Measurements from ENCODE around the gene HTR7. TPM values are rescaled to one million over a fixed set of nuclear protein-coding genes. Genes with fewer than 3 reads are reported as not detected.

HTR7 gene
- total and polyA plus RNA-seq, 2 of the 4 experiments (the other 2 are of a cell fraction) = 0.43 to 0.72 TPM

DNA sequence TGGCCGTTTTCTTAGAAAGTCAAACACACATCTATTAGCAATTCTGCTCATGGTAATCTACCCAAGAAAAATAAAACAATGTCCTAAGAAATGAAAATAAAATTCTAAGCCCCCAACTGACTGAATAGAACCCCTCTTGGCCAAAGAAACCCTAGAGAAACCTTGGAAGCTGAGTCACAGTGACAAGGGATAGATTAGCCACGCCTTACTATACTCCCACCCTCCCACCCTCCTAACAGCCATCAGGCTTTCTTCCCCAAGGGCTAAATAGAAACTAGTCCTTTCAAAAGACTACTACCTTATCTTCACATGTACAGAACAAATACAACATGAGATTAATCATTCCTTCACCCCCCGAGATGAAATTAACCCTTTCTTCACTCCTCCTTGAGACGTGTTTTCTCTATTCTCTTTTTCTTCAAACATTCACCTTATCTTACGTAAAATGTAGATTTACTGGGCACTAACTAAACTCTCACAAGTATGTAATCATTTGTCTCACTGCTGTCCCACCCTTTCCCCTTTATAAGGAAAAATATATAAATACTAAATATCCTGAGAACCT is 57.5 kb downstream of the HTR7 start:
- Histone ChIP-seq H2AK9ac (replicated peaks; ENCODE audit: low read depth, low read length, poor library complexity) (no peak overlapping the region), H4K8ac (ENCODE audit: low read depth in 2 of 2, low read length in 2 of 2) (no peak overlapping the region), H4K20me1 (ENCODE audit: insufficient read depth, low read length) (no peaks in the 10 kb centered on the region), H3K4me2 (ENCODE audit: low read depth, low read length) (no peak overlapping the region), H3K4me1 (ENCODE audit: control insufficient read depth, insufficient read depth, low read length) (no peaks in the 10 kb centered on the region), H3K27me3 (ENCODE audit: control insufficient read depth, insufficient read depth, low read length) (no peaks in the 10 kb centered on the region), H3K56ac (ENCODE audit: extremely low read depth, insufficient read depth, low read length) (no peak overlapping the region), H2BK20ac (ENCODE audit: low read depth, low read length) (no peak overlapping the region), H3K79me1 (ENCODE audit: low read depth in 1 of 2, low read length in 2 of 2) (no peaks in the 10 kb centered on the region), H2BK15ac (ENCODE audit: low read depth, low read length) (no peak overlapping the region), H3K9ac (ENCODE audit: low read depth, low read length) (no peak overlapping the region), H2AFZ (replicated peaks; ENCODE audit: low read length, poor library complexity) (no peak overlapping the region), H2BK120ac (ENCODE audit: low read depth, low read length) (no peak overlapping the region), H3K4me3 (ENCODE audit: insufficient read depth, low read depth, low read length) (no peak overlapping the region), H3K18ac (ENCODE audit: low read depth, low read length) (no peak overlapping the region), H3K9me3 (ENCODE audit: control insufficient read depth, insufficient read depth, low read length) (no peaks in the 10 kb centered on the region), H3K23ac (ENCODE audit: low read depth, low read length) (no peak overlapping the region), H3K27ac (ENCODE audit: insufficient read depth, low read length) (no peak overlapping the region), H4K91ac (ENCODE audit: insufficient read depth, low read depth, low read length) (no peak overlapping the region), H3K36me3 (ENCODE audit: control insufficient read depth, insufficient read depth, low read length) (no peaks in the 10 kb centered on the region), H3K9me1 (ENCODE audit: insufficient read depth, low read length) (no peaks in the 10 kb centered on the region), H4K5ac (ENCODE audit: low read depth, low read length) (no peak overlapping the region), H2BK5ac (ENCODE audit: low read depth, low read length, poor library complexity, severe bottlenecking) (no peak overlapping the region), H2AK5ac (ENCODE audit: low read depth, low read length) (no peak overlapping the region), H3K4ac (ENCODE audit: low read depth, low read length) (no peak overlapping the region), H3K14ac (replicated peaks; ENCODE audit: low read depth, low read length) (no peak overlapping the region)
- in situ Hi-C loops (cut with MboI; ENCODE audit: low sequenced_read_pairs) = no loop called here
- no TSS peak for BruUV-seq (replicated peaks)
- DNase-seq (no peak), ATAC-seq (ENCODE audit: low read depth) (no peak)
- WGBS, 2 experiments (ENCODE audit: extremely low coverage in 2 of 2, insufficient read length in 1 of 2) = no CpG with 5 or more reads among the region's 5 CpGs
- dilution Hi-C loops (cut with HindIII; ENCODE audit: low sequenced_read_pairs, unreplicated experiment) = no loop called here
- TF ChIP-seq NFE2L2 (IDR thresholded peaks at IDR 0.05; ENCODE audit: low read depth, low read length) (no peak), MXI1 (IDR thresholded peaks at IDR 0.05; ENCODE audit: borderline replicate concordance, low read depth, low read length) (no peak), SMC3 (IDR thresholded peaks at IDR 0.05; ENCODE audit: low read depth, low read length) (no peak), CEBPB (IDR thresholded peaks at IDR 0.05; ENCODE audit: low read depth, low read length) (no peak), RFX5 (IDR thresholded peaks at IDR 0.05; ENCODE audit: low read depth, low read length) (no peak), BHLHE40 (IDR thresholded peaks at IDR 0.05; ENCODE audit: low read depth, low read length) (no peak), RCOR1 (IDR thresholded peaks at IDR 0.05; ENCODE audit: insufficient replicate concordance, low read length) (no peak)
- TF ChIP-seq, protein P1, sequence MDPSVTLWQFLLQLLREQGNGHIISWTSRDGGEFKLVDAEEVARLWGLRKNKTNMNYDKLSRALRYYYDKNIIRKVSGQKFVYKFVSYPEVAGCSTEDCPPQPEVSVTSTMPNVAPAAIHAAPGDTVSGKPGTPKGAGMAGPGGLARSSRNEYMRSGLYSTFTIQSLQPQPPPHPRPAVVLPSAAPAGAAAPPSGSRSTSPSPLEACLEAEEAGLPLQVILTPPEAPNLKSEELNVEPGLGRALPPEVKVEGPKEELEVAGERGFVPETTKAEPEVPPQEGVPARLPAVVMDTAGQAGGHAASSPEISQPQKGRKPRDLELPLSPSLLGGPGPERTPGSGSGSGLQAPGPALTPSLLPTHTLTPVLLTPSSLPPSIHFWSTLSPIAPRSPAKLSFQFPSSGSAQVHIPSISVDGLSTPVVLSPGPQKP (IDR thresholded peaks at IDR 0.05; ENCODE audit: borderline replicate concordance, low read depth, low read length) = no peak
- TF ChIP-seq, protein P2, sequence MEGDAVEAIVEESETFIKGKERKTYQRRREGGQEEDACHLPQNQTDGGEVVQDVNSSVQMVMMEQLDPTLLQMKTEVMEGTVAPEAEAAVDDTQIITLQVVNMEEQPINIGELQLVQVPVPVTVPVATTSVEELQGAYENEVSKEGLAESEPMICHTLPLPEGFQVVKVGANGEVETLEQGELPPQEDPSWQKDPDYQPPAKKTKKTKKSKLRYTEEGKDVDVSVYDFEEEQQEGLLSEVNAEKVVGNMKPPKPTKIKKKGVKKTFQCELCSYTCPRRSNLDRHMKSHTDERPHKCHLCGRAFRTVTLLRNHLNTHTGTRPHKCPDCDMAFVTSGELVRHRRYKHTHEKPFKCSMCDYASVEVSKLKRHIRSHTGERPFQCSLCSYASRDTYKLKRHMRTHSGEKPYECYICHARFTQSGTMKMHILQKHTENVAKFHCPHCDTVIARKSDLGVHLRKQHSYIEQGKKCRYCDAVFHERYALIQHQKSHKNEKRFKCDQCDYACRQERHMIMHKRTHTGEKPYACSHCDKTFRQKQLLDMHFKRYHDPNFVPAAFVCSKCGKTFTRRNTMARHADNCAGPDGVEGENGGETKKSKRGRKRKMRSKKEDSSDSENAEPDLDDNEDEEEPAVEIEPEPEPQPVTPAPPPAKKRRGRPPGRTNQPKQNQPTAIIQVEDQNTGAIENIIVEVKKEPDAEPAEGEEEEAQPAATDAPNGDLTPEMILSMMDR (conservative IDR thresholded peaks at IDR 0.05; ENCODE audit: low read depth, low read length) = no peak
- POLR2A ChIA-PET (ENCODE audit: unreplicated experiment) = no interaction called here
- CTCF ChIA-PET = interaction anchor here (1.4 kb wide), 1 partner anchor 13 kb away, joined by 4 read pairs; no protein-coding TSS in a partner anchor
- intact Hi-C loops (cut with micrococcal nuclease) = no loop called here

Data from IMR-90 (cell line).